ENCODE data around the gene BRAT1. TPM values are rescaled to one million over a fixed set of nuclear protein-coding genes. Genes with fewer than 3 reads are reported as not detected.

The BRAT1 gene
- total RNA-seq, 2 experiments from 2014 or later: 44.7 to 52.0 TPM

DNA sequence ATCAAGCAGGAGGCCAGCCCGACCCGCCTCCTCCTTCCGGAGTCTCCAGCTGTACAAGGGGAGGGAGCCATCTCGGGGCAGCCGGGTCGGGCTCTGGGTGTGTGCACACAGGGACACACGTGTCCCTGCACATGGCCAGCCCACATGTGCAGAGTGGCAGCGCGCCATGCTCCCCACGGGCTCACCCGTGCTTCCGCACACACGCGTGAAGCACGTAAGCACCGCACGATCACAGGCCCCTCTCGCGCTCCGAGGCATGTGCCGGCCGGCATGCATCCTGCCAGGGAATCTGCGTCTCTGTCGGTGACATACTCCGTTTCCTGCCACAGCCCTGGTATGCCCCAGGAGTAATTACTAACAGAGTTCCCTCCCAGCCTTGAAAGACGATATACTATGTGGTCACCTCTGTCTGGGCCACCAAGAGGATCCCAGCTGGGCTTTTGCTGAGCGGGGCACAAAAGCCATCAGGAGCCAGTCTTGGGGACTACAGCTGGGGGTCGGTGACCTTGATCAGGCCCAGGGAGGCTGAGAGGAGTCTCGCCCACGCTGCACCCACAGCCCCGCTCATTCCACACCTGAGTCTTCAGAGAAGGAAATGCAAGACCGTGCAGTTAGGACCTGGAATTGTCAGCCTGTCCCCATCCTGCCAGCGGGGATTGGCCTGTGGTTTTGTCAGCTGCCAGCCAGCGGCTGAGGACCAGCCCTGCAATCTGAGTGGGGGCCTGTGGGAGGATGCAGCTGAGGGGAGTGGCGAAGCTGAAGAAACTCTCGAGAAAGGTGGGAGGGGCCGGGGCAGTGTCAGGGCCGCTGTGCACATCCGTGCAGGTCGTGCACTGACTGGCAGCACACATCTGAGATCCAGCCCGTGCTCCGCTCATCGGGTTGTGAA lies 46.8 kb downstream of the BRAT1 start:
- H3K9me2 ChIP-seq (ENCODE audit: insufficient read depth, low read length): no peaks in the 10 kb centered on the region
- intact Hi-C loops (cut with micrococcal nuclease; ENCODE audit: unreplicated experiment): no loop called here
- no peaks in the 10 kb centered on the region for H3K9me3 ChIP-seq (ENCODE audit: low read length)
- no peaks in the 10 kb centered on the region for H4K20me1 ChIP-seq (ENCODE audit: insufficient read depth, low read length)
- TF ChIP-seq EZH2phosphoT487 (IDR thresholded peaks at IDR 0.05; ENCODE audit: borderline replicate concordance, low read depth, low read length): no peak
- TF ChIP-seq, protein P1, sequence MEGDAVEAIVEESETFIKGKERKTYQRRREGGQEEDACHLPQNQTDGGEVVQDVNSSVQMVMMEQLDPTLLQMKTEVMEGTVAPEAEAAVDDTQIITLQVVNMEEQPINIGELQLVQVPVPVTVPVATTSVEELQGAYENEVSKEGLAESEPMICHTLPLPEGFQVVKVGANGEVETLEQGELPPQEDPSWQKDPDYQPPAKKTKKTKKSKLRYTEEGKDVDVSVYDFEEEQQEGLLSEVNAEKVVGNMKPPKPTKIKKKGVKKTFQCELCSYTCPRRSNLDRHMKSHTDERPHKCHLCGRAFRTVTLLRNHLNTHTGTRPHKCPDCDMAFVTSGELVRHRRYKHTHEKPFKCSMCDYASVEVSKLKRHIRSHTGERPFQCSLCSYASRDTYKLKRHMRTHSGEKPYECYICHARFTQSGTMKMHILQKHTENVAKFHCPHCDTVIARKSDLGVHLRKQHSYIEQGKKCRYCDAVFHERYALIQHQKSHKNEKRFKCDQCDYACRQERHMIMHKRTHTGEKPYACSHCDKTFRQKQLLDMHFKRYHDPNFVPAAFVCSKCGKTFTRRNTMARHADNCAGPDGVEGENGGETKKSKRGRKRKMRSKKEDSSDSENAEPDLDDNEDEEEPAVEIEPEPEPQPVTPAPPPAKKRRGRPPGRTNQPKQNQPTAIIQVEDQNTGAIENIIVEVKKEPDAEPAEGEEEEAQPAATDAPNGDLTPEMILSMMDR (conservative IDR thresholded peaks at IDR 0.05; ENCODE audit: low read length): no peak
- H3K79me2 ChIP-seq (ENCODE audit: insufficient read depth, low read depth, low read length): no peaks in the 10 kb centered on the region
- no peak overlapping the region for H3K27ac ChIP-seq (ENCODE audit: low read depth, low read length, poor library complexity, severe bottlenecking)
- BruUV-seq (replicated peaks): no TSS peak
- ChIA-PET CTCF (ENCODE audit: unreplicated experiment) (no interaction called here), POLR2A (no interaction called here)
- H3K36me3 ChIP-seq (ENCODE audit: insufficient read depth, low read length): no peaks in the 10 kb centered on the region
- H3K4me2 ChIP-seq (ENCODE audit: low read length): peak overlapping the region; percentile 33; the same call in 1 of the 2 replicates
- peak overlapping the region; percentile 15; the same call in 1 of the 2 replicates for H2AFZ ChIP-seq (ENCODE audit: low read length)
- no peak overlapping the region for H3K4me3 ChIP-seq (ENCODE audit: low read depth, low read length, poor library complexity, severe bottlenecking)
- DNase-seq (ENCODE audit: low spot score): peak; percentile 70
- H3K4me1 ChIP-seq (ENCODE audit: insufficient read depth, low read length, poor library complexity, severe bottlenecking): peaks cover 50% of the 10 kb centered on the region

DNA sequence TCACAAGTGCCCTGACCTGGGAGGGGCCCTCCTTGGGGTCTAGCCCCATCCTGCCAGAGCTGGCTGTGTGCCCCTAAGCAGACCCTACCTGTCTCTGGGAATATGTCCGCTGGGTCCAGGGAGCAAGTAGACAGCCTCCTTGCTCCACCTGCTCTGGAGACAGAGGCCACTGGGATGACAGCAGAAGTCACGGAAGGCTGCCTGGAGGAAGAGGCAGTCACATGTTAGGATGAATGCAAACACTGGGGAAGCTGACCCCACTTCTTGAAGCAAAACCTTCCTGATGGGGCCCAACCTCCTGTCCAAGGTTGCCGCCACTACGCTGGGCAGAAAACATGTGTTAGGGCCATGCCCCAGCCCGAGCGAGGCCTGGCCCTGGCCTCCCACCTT lies 47.4 kb downstream of the BRAT1 start:
- no peak for TF ChIP-seq EZH2phosphoT487 (IDR thresholded peaks at IDR 0.05; ENCODE audit: borderline replicate concordance, low read depth, low read length)
- TF ChIP-seq, protein P1 (conservative IDR thresholded peaks at IDR 0.05; ENCODE audit: low read length): no peak
- H3K9me2 ChIP-seq (ENCODE audit: insufficient read depth, low read length): no peaks in the 10 kb centered on the region
- H2AFZ ChIP-seq (ENCODE audit: low read length): no peak overlapping the region
- H4K20me1 ChIP-seq (ENCODE audit: insufficient read depth, low read length): no peaks in the 10 kb centered on the region
- ChIA-PET POLR2A (interaction anchor here (0.6 kb wide), 1 partner anchor 39 kb away, joined by 3 read pairs; no protein-coding TSS in a partner anchor), CTCF (ENCODE audit: unreplicated experiment) (interaction anchor here (0.8 kb wide), 1 partner anchor 135 kb away, joined by 4 read pairs; no protein-coding TSS in a partner anchor)
- BruUV-seq (replicated peaks): no TSS peak
- no peak for DNase-seq (ENCODE audit: low spot score)
- no peak overlapping the region for H3K27ac ChIP-seq (ENCODE audit: low read depth, low read length, poor library complexity, severe bottlenecking)
- H3K36me3 ChIP-seq (ENCODE audit: insufficient read depth, low read length): no peaks in the 10 kb centered on the region
- no peak overlapping the region for H3K4me3 ChIP-seq (ENCODE audit: low read depth, low read length, poor library complexity, severe bottlenecking)
- H3K79me2 ChIP-seq (ENCODE audit: insufficient read depth, low read depth, low read length): no peaks in the 10 kb centered on the region
- H3K9me3 ChIP-seq (ENCODE audit: low read length): no peaks in the 10 kb centered on the region
- no peak overlapping the region for H3K4me2 ChIP-seq (ENCODE audit: low read length)
- H3K4me1 ChIP-seq (ENCODE audit: insufficient read depth, low read length, poor library complexity, severe bottlenecking): peaks cover 48% of the 10 kb centered on the region
- intact Hi-C loops (cut with micrococcal nuclease; ENCODE audit: unreplicated experiment): no loop called here
